ENCODE measurements around the gene OR56A3. TPM values are rescaled to one million over a fixed set of nuclear protein-coding genes. Genes with fewer than 3 reads are reported as not detected.

OR56A3 gene
- total and polyA plus RNA-seq, 4 experiments from 2014 or later = not detected

GRCh38 chr11:5994791-5995190, 52.7 kb downstream of the OR56A3 start:
- no peak overlapping the region for H3K27ac ChIP-seq (ENCODE audit: low read depth, low read length)
- H3K4me1 ChIP-seq (ENCODE audit: insufficient read depth, low read length) = no peaks in the 10 kb centered on the region
- ChIA-PET POLR2A (ENCODE audit: partially characterized antibody) (no interaction called here), CTCF (ENCODE audit: partially characterized antibody) (interaction anchor here (1.4 kb wide), 1 partner anchor 359 kb away, joined by 3 read pairs; no protein-coding TSS in a partner anchor)
- H3K27ac Mint-ChIP-seq = no peak overlapping the region
- no peak overlapping the region for H3K4me3 Mint-ChIP-seq
- no peaks in the 10 kb centered on the region for H3K36me3 ChIP-seq (ENCODE audit: insufficient read depth, low read length)
- DNase-seq = no peak
- no peaks in the 10 kb centered on the region for H3K36me3 Mint-ChIP-seq
- peaks cover 4 to 9% of the 10 kb centered on the region in 2 donors for H3K27me3 Mint-ChIP-seq
- no peaks in the 10 kb centered on the region for H3K27me3 ChIP-seq (ENCODE audit: insufficient read depth, low read length)
- no peaks in the 10 kb centered on the region for H3K4me1 Mint-ChIP-seq
- H3K9me3 Mint-ChIP-seq = peaks cover 0 to 3% (median 0%) of the 10 kb centered on the region in 8 donors
- H3K4me3 ChIP-seq (ENCODE audit: low read length in 2 of 2) = no peak overlapping the region
- intact Hi-C loops (cut with micrococcal nuclease) = no loop called here
- H3K9me3 ChIP-seq (ENCODE audit: control insufficient read depth in 1 of 2, low read length in 2 of 2) = no peaks in the 10 kb centered on the region

Other genes with a start within 250 kb of the OR56A3 start
- gene OR56B1, start 205.8 kb upstream of the OR56A3 start, total RNA-seq = under 1 TPM; 0.44 to 0.61 TPM
- under 1 TPM in 1 of 2 donors, not detected in 1; 0.20 TPM for gene OR56B1, start 205.8 kb upstream of the OR56A3 start, polyA plus RNA-seq
- 1 to 10 TPM; 1.6 to 2.2 TPM for gene OR52N4, start 188.0 kb upstream of the OR56A3 start, total RNA-seq
- under 1 TPM; 0.50 to 0.60 TPM for gene OR52N4, start 188.0 kb upstream of the OR56A3 start, polyA plus RNA-seq
- not detected for gene OR52N5, start 158.9 kb upstream of the OR56A3 start, total RNA-seq
- not detected for gene OR52N5, start 158.9 kb upstream of the OR56A3 start, polyA plus RNA-seq
- not detected for gene OR52N1, start 151.0 kb upstream of the OR56A3 start, total RNA-seq
- not detected for gene OR52N1, start 151.0 kb upstream of the OR56A3 start, polyA plus RNA-seq
- gene OR52N2, start 133.3 kb upstream of the OR56A3 start, total RNA-seq = not detected
- not detected for gene OR52N2, start 133.3 kb upstream of the OR56A3 start, polyA plus RNA-seq
- gene OR52E6, start 100.4 kb upstream of the OR56A3 start, total RNA-seq = not detected
- gene OR52E6, start 100.4 kb upstream of the OR56A3 start, polyA plus RNA-seq = not detected
- gene OR52E8, start 84.6 kb upstream of the OR56A3 start, total RNA-seq = not detected
- gene OR52E8, start 84.6 kb upstream of the OR56A3 start, polyA plus RNA-seq = not detected
- gene OR52E4, start 61.6 kb upstream of the OR56A3 start, total RNA-seq = not detected
- not detected for gene OR52E4, start 61.6 kb upstream of the OR56A3 start, polyA plus RNA-seq
- not detected for gene OR52E5, start 49.0 kb upstream of the OR56A3 start, total RNA-seq
- gene OR52E5, start 49.0 kb upstream of the OR56A3 start, polyA plus RNA-seq = not detected
- gene OR56A5, start 26.2 kb downstream of the OR56A3 start, total RNA-seq = not detected
- gene OR56A5, start 26.2 kb downstream of the OR56A3 start, polyA plus RNA-seq = not detected
- not detected for gene OR52L1, start 44.7 kb downstream of the OR56A3 start, total RNA-seq
- gene OR52L1, start 44.7 kb downstream of the OR56A3 start, polyA plus RNA-seq = not detected
- not detected for gene OR56A4, start 64.7 kb downstream of the OR56A3 start, total RNA-seq
- gene OR56A4, start 64.7 kb downstream of the OR56A3 start, polyA plus RNA-seq = not detected
- not detected for gene OR56A1, start 88.5 kb downstream of the OR56A3 start, total RNA-seq
- not detected for gene OR56A1, start 88.5 kb downstream of the OR56A3 start, polyA plus RNA-seq
- not detected for gene OR56B4, start 165.4 kb downstream of the OR56A3 start, total RNA-seq
- not detected for gene OR56B4, start 165.4 kb downstream of the OR56A3 start, polyA plus RNA-seq
- not detected for gene OR52B2, start 228.1 kb downstream of the OR56A3 start, total RNA-seq
- gene OR52B2, start 228.1 kb downstream of the OR56A3 start, polyA plus RNA-seq = not detected